ENCODE measurements around the gene LRP11.

DNA sequence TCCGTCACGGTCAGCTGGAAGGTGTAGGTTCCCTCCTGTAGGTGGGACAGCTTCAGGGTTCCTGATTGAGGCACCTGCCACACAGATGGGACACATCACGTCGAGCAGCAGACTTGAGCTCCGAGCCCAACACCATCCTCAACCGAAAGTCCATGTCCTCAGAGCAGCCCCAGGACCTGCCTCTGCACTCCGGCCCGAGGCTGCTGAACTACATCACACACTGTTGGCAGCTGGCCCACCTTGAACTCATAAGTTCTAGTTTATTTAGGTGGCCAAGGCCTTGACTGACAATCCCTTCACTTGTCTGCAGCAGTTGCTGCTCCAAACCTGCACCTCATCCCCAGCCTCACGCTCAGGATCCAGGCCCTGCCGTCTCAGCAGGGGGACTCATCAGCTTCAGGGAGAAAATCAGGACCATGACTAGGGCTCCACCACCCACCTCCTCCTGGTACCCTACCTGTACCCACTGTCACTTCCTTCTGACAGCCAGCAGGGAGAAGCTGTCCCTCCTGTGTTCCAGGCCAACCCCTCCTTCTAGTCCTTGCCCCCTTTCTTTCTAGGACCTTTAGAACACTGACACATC lies 21.0 kb downstream of the LRP11 start:
- no peak for TF ChIP-seq EP300 (IDR thresholded peaks at IDR 0.05; ENCODE audit: borderline replicate concordance)
- TF ChIP-seq ZBTB7A (IDR thresholded peaks at IDR 0.05; ENCODE audit: low read depth), result no peak
- TF ChIP-seq YY1 (IDR thresholded peaks at IDR 0.05; ENCODE audit: low read depth), result no peak
- TF ChIP-seq, protein P1, sequence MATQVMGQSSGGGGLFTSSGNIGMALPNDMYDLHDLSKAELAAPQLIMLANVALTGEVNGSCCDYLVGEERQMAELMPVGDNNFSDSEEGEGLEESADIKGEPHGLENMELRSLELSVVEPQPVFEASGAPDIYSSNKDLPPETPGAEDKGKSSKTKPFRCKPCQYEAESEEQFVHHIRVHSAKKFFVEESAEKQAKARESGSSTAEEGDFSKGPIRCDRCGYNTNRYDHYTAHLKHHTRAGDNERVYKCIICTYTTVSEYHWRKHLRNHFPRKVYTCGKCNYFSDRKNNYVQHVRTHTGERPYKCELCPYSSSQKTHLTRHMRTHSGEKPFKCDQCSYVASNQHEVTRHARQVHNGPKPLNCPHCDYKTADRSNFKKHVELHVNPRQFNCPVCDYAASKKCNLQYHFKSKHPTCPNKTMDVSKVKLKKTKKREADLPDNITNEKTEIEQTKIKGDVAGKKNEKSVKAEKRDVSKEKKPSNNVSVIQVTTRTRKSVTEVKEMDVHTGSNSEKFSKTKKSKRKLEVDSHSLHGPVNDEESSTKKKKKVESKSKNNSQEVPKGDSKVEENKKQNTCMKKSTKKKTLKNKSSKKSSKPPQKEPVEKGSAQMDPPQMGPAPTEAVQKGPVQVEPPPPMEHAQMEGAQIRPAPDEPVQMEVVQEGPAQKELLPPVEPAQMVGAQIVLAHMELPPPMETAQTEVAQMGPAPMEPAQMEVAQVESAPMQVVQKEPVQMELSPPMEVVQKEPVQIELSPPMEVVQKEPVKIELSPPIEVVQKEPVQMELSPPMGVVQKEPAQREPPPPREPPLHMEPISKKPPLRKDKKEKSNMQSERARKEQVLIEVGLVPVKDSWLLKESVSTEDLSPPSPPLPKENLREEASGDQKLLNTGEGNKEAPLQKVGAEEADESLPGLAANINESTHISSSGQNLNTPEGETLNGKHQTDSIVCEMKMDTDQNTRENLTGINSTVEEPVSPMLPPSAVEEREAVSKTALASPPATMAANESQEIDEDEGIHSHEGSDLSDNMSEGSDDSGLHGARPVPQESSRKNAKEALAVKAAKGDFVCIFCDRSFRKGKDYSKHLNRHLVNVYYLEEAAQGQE (IDR thresholded peaks at IDR 0.05; ENCODE audit: low read depth), result no peak
- TF ChIP-seq, protein P2, sequence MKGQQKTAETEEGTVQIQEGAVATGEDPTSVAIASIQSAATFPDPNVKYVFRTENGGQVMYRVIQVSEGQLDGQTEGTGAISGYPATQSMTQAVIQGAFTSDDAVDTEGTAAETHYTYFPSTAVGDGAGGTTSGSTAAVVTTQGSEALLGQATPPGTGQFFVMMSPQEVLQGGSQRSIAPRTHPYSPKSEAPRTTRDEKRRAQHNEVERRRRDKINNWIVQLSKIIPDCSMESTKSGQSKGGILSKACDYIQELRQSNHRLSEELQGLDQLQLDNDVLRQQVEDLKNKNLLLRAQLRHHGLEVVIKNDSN (IDR thresholded peaks at IDR 0.05), result no peak
- no peak for TF ChIP-seq FOXM1 (IDR thresholded peaks at IDR 0.05; ENCODE audit: borderline replicate concordance, low read depth)
- TF ChIP-seq TAF1 (IDR thresholded peaks at IDR 0.05; ENCODE audit: low read depth), result no peak
- TF ChIP-seq, protein P3, sequence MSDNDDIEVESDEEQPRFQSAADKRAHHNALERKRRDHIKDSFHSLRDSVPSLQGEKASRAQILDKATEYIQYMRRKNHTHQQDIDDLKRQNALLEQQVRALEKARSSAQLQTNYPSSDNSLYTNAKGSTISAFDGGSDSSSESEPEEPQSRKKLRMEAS (IDR thresholded peaks at IDR 0.05), result no peak
- no peak for TF ChIP-seq NFIC (IDR thresholded peaks at IDR 0.05)
- no peak for TF ChIP-seq CEBPB (IDR thresholded peaks at IDR 0.05)
- TF ChIP-seq EGR1 (IDR thresholded peaks at IDR 0.05), result no peak
- TF ChIP-seq RAD21 (IDR thresholded peaks at IDR 0.05; ENCODE audit: low read depth), result no peak
- no peak for TF ChIP-seq CREB1 (IDR thresholded peaks at IDR 0.05; ENCODE audit: low read depth)
- TF ChIP-seq TCF12 (IDR thresholded peaks at IDR 0.05; ENCODE audit: low read depth), result no peak

Data from Ishikawa (cell line).